OCI-LY7 (cell line): ENCODE measurements around the gene MUC4. TPM values are rescaled to one million over a fixed set of nuclear protein-coding genes. Genes with fewer than 3 reads are reported as not detected.

Experiments
- BruUV-seq: library from RNA; stranded (reverse); fragments of 400-500 nt; replicated peaks from 2 replicates; lab custom pipeline; 2021; lab: Mats Ljungman, UMichigan
- CTCF ChIA-PET: fragments of 300-600 bp; sonication (Branson Sonifier 250); formaldehyde crosslinking; loops from one replicate; lab custom pipeline; 2022; ENCODE audit warnings: antibody characterized with exemption; ENCODE audit not compliant: unreplicated experiment; lab: Charles Lee
- POLR2A ChIA-PET: fragments of 300-600 bp; sonication (Branson Sonifier 250); formaldehyde crosslinking; loops from one replicate; lab custom pipeline; 2022; ENCODE audit warnings: antibody characterized with exemption; lab: Charles Lee
- DNase-seq: peaks from one replicate; pipeline ENCODE4 v3.0.0-alpha.2; 2015; ENCODE audit warnings: low spot score
- H2AFZ ChIP-seq: fragments of 200-600 bp; sonication (generic), shearing (Covaris generic); 2 replicates; pipeline ENCODE4 v1.6.1; 2014; ENCODE audit warnings: mild to moderate bottlenecking, antibody characterized with exemption, low read length, moderate library complexity
- H3K27ac ChIP-seq: fragments of 200-600 bp; sonication (generic); 2 replicates; pipeline ENCODE4 v1.5.1; 2014; ENCODE audit warnings: mixed run types, low read depth, mild to moderate bottlenecking, moderate library complexity, low read length, inconsistent platforms; ENCODE audit not compliant: poor library complexity, severe bottlenecking
- H3K36me3 ChIP-seq: fragments of 200-600 bp; sonication (generic); 2 replicates; pipeline ENCODE4 v1.6.1; 2014; ENCODE audit warnings: mild to moderate bottlenecking, antibody characterized with exemption, low read length, moderate library complexity, mixed read lengths; ENCODE audit not compliant: insufficient read depth
- H3K4me1 ChIP-seq: fragments of 200-600 bp; sonication (generic); 2 replicates; pipeline ENCODE4 v1.5.1; 2014; ENCODE audit warnings: mild to moderate bottlenecking, low read length; ENCODE audit not compliant: insufficient read depth, poor library complexity, severe bottlenecking
- H3K4me2 ChIP-seq: fragments of 200-600 bp; sonication (generic); 2 replicates; pipeline ENCODE4 v1.6.1; 2014; ENCODE audit warnings: mild to moderate bottlenecking, low read length
- H3K4me3 ChIP-seq: fragments of 200-600 bp; sonication (generic); 2 replicates; pipeline ENCODE4 v1.5.1; 2014; ENCODE audit warnings: mild to moderate bottlenecking, low read depth, low read length; ENCODE audit not compliant: poor library complexity, severe bottlenecking
- H3K79me2 ChIP-seq: fragments of 200-600 bp; sonication (generic); 2 replicates; pipeline ENCODE4 v1.6.1; 2016; ENCODE audit warnings: low read depth, mild to moderate bottlenecking, low read length, moderate library complexity, mixed read lengths; ENCODE audit not compliant: insufficient read depth
- H3K9me2 ChIP-seq: fragments of 200-600 bp; sonication (generic); 2 replicates; pipeline ENCODE4 v1.6.1; 2016; ENCODE audit warnings: mild to moderate bottlenecking, low read length, mixed read lengths; ENCODE audit not compliant: insufficient read depth
- H3K9me3 ChIP-seq: fragments of 200-600 bp; sonication (generic); 2 replicates; pipeline ENCODE4 v1.6.1; 2014; ENCODE audit warnings: mild to moderate bottlenecking, mixed run types, low read length, mixed read lengths
- H4K20me1 ChIP-seq: fragments of 200-600 bp; sonication (generic); 2 replicates; pipeline ENCODE4 v1.6.1; 2014; ENCODE audit warnings: mild to moderate bottlenecking, antibody characterized with exemption, low read length, moderate library complexity, mixed read lengths; ENCODE audit not compliant: insufficient read depth
- EZH2phosphoT487 ChIP-seq: fragments of 200-600 bp; sonication (generic); IDR thresholded peaks from 2 replicates; pipeline ENCODE4 v1.6.1; 2018; ENCODE audit warnings: low read depth, borderline replicate concordance, mild to moderate bottlenecking, mixed run types, antibody characterized with exemption, low read length, moderate library complexity, mixed read lengths
- intact Hi-C: fragments of 100-400 bp; cut with micrococcal nuclease; formaldehyde crosslinking; loops from one replicate; pipeline ENCODE4 v1.10.0; 2022; ENCODE audit not compliant: unreplicated experiment
- total RNA-seq, 2 experiments: library from RNA; depleted of rRNA in 1 of 2; stranded (reverse); fragments of >200 nt in 1 of 2; shearing (Covaris generic) in 1 of 2; gene quantifications; 2 replicates each; pipeline ENCODE4 v1.2.3, GENCODE V29; 2014 to 2022
- TF ChIP-seq, protein P1 (sequence below): fragments of 200-600 bp; sonication (generic); conservative IDR thresholded peaks from 2 replicates; pipeline ENCODE4 v1.5.1; 2014; ENCODE audit warnings: mild to moderate bottlenecking, antibody characterized with exemption, low read length, moderate library complexity, mixed read lengths

The MUC4 gene
- total RNA-seq, 2 experiments from 2014 or later, result 0.03 to 0.42 TPM

- no peak overlapping the region for H2AFZ ChIP-seq
- no peaks in the 10 kb centered on the region for H3K9me3 ChIP-seq
- ChIA-PET CTCF (interaction anchor here (1.3 kb wide), 1 partner anchor 12 kb away, joined by 9 read pairs; no protein-coding TSS in a partner anchor), POLR2A (interaction anchor here (0.9 kb wide), 1 partner anchor 12 kb away, joined by 3 read pairs; no protein-coding TSS in a partner anchor)
- no peaks in the 10 kb centered on the region for H3K9me2 ChIP-seq
- intact Hi-C loops, result loop anchor here (1.0 to 10.0 kb wide), 6 partner anchors 84 to 580 kb away; partner anchors contain the start of gene XXYLT1
- no peak overlapping the region for H3K4me3 ChIP-seq
- H4K20me1 ChIP-seq, result no peaks in the 10 kb centered on the region
- no TSS peak for BruUV-seq
- no peak overlapping the region for H3K27ac ChIP-seq
- H3K36me3 ChIP-seq, result no peaks in the 10 kb centered on the region
- no peaks in the 10 kb centered on the region for H3K4me1 ChIP-seq
- H3K4me2 ChIP-seq, result peak overlapping the region; percentile 2; the same call in 1 of the 2 replicates
- peak; percentile 93 for DNase-seq
- TF ChIP-seq EZH2phosphoT487, result no peak
- TF ChIP-seq, protein P1, sequence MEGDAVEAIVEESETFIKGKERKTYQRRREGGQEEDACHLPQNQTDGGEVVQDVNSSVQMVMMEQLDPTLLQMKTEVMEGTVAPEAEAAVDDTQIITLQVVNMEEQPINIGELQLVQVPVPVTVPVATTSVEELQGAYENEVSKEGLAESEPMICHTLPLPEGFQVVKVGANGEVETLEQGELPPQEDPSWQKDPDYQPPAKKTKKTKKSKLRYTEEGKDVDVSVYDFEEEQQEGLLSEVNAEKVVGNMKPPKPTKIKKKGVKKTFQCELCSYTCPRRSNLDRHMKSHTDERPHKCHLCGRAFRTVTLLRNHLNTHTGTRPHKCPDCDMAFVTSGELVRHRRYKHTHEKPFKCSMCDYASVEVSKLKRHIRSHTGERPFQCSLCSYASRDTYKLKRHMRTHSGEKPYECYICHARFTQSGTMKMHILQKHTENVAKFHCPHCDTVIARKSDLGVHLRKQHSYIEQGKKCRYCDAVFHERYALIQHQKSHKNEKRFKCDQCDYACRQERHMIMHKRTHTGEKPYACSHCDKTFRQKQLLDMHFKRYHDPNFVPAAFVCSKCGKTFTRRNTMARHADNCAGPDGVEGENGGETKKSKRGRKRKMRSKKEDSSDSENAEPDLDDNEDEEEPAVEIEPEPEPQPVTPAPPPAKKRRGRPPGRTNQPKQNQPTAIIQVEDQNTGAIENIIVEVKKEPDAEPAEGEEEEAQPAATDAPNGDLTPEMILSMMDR, result peak; percentile 100
- no peaks in the 10 kb centered on the region for H3K79me2 ChIP-seq
These were observed 39.3 kb upstream of the MUC4 start for GRCh38 chr3:195850857-195851543.

DNA sequence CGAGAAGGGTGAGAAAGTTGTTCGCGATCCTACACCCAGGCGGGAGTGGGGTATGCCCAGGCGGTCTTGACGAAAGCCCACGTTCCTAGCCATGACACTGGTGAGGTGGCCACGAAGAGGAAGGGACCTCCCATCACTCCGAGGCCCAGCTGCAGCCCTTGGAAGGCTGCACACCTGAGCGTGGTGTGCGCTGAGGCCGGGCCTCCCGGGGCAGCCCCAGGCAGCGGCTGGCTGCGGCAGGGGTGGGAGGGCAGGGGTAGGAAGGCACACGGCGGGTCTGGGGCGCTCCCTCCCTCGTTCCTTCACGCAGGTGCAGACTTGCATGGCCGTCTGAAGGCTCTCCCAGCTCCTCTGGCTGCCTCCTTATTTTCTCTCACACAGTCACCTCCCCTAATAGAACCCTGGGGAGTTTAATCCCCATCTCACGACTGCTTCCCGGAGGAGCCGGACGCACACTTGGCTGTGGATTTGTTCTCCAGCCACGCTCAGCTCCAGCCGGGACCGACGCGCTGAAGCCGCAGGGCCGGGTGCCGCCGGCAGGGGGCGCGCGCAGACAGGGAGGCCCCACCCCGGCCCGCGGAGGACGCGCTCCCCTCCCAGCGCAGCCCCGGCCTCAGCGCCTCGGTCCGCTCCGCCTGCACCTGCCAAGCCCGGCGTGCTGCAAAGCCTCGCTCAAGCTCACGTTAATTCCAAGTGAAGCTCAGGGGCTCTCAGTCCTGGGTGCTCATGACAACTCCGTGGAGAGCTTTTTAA lies 37.8 kb upstream of the MUC4 start:
- Histone ChIP-seq H2AFZ (no peak overlapping the region), H3K4me2 (no peak overlapping the region), H3K4me3 (no peak overlapping the region), H3K4me1 (no peaks in the 10 kb centered on the region), H3K27ac (no peak overlapping the region), H3K9me2 (no peaks in the 10 kb centered on the region), H3K79me2 (no peaks in the 10 kb centered on the region), H4K20me1 (no peaks in the 10 kb centered on the region), H3K9me3 (no peaks in the 10 kb centered on the region), H3K36me3 (no peaks in the 10 kb centered on the region)
- intact Hi-C loops, result loop anchor here (1.0 to 10.0 kb wide), 5 partner anchors 82 to 578 kb away; partner anchors contain the start of gene XXYLT1
- no TSS peak for BruUV-seq
- ChIA-PET POLR2A (no interaction called here), CTCF (no interaction called here)
- TF ChIP-seq EZH2phosphoT487, result no peak
- TF ChIP-seq, protein P1, result no peak
- DNase-seq, result no peak
